K562 (cell line): Measurements from ENCODE around the gene C1QTNF6. TPM values are rescaled to one million over a fixed set of nuclear protein-coding genes. Genes with fewer than 3 reads are reported as not detected.

Source experiments
- ATAC-seq: fragments of 200-7000 bp; cut with Tn5 transposase; 3 replicates; pipeline ENCODE4 v1.9.1; 2020; ENCODE audit warnings: moderate library complexity
- BruUV-seq: library from RNA; stranded (reverse); fragments of 400-500 nt; replicated peaks from 2 replicates; lab custom pipeline; 2021; lab: Mats Ljungman, UMichigan
- CTCF ChIA-PET: fragments of 300-600 bp; formaldehyde crosslinking; extraction: SDS; loops from one replicate; lab custom pipeline; 2021; ENCODE audit warnings: low intra/inter-chr PET ratio; lab: Yijun Ruan, JAX
- POLR2A ChIA-PET: fragments of 300-600, 350-650 bp; sonication (Branson Sonifier 250); formaldehyde crosslinking; extraction: SDS; loops from one replicate; lab custom pipeline; 2021; ENCODE audit warnings: antibody characterized with exemption, inconsistent platforms; lab: Yijun Ruan, JAX
- DNase-seq, 4 experiments: peaks; one replicate each; pipeline versions ENCODE4 v3.0.0 to v3.0.0-alpha.2; 2011 to 2018; ENCODE audit warnings: low spot score in 3 of 4, mixed read lengths in 3 of 4; ENCODE audit errors: extremely low read depth in 1 of 4
- FAIRE-seq: peaks from 2 replicates; lab custom pipeline; 2011; peaks lifted over from hg19 to GRCh38; lab: Jason Lieb, UNC
- H2AFZ ChIP-seq: 2 replicates; pipeline ENCODE4 v1.6.0; 2011; ENCODE audit warnings: low read depth, low read length, control low read depth, inconsistent platforms
- H3K27ac ChIP-seq: fragments of 200-600 bp; 3 replicates; pipeline ENCODE4 v1.8.0; 2011; ENCODE audit warnings: low read depth, mild to moderate bottlenecking, control low read depth, inconsistent platforms, low read length, moderate library complexity, mixed read lengths; ENCODE audit errors: extremely low read depth
- H3K27me3 ChIP-seq, 2 experiments: fragments of 300-600 bp in 1 of 2; 2 replicates in 1 of 2; 3 replicates in 1 of 2; pipeline versions ENCODE4 v1.6.0 to v1.8.0; 2011; ENCODE audit warnings: inconsistent platforms in 2 of 2, low read length in 2 of 2, mild to moderate bottlenecking in 1 of 2, mixed read lengths in 1 of 2, moderate library complexity in 1 of 2; ENCODE audit not compliant: control insufficient read depth in 2 of 2, insufficient read depth in 2 of 2
- H3K36me3 ChIP-seq: fragments of 300-600 bp; 3 replicates; pipeline ENCODE4 v1.8.0; 2011; ENCODE audit warnings: mild to moderate bottlenecking, low read length, inconsistent platforms; ENCODE audit not compliant: control insufficient read depth, insufficient read depth
- H3K4me1 ChIP-seq, 2 experiments: fragments of 200-600 bp in 1 of 2; replicated peaks in 1 of 2; 2 replicates in 1 of 2; 3 replicates in 1 of 2; pipeline versions ENCODE4 v1.5.1 to v1.8.0; 2011; ENCODE audit warnings: inconsistent platforms in 2 of 2, low read length in 2 of 2, mild to moderate bottlenecking in 1 of 2, mixed read lengths in 1 of 2, moderate library complexity in 1 of 2; ENCODE audit not compliant: control insufficient read depth in 2 of 2, insufficient read depth in 2 of 2
- H3K4me2 ChIP-seq: 2 replicates; pipeline ENCODE4 v1.6.1; 2011; ENCODE audit warnings: low read length, control low read depth, inconsistent platforms, mixed read lengths; ENCODE audit not compliant: insufficient read depth
- H3K4me3 ChIP-seq: fragments of 200-600 bp; sonication (generic), shearing (Covaris generic); 2 replicates; pipeline ENCODE4 v1.5.1; 2016; ENCODE audit warnings: control low read depth, inconsistent platforms
- H3K79me2 ChIP-seq: fragments of 200-600 bp; 3 replicates; pipeline ENCODE4 v1.8.0; 2011; ENCODE audit warnings: low read length, inconsistent platforms; ENCODE audit not compliant: control insufficient read depth, insufficient read depth
- H3K9ac ChIP-seq, 2 experiments: 2 replicates each; pipeline versions ENCODE4 v1.6.0 to v1.6.1; 2011; ENCODE audit warnings: low read depth in 2 of 2, low read length in 2 of 2, control low read depth in 1 of 2, inconsistent platforms in 1 of 2, mild to moderate bottlenecking in 1 of 2, mixed read lengths in 1 of 2; ENCODE audit not compliant: insufficient read depth in 1 of 2
- H3K9me1 ChIP-seq: one replicate; pipeline ENCODE4 v1.6.0; 2011; ENCODE audit warnings: inconsistent platforms, mild to moderate bottlenecking, low read length, moderate library complexity; ENCODE audit not compliant: control insufficient read depth, insufficient read depth
- H3K9me3 ChIP-seq: replicated peaks from 2 replicates; pipeline ENCODE4 v1.5.1; 2011; ENCODE audit warnings: low read depth, low read length, inconsistent platforms; ENCODE audit not compliant: control insufficient read depth, insufficient read depth
- H4K20me1 ChIP-seq: replicated peaks from 2 replicates; pipeline ENCODE4 v1.6.1; 2011; ENCODE audit warnings: low read length, inconsistent platforms, mixed read lengths; ENCODE audit not compliant: control insufficient read depth, insufficient read depth
- E2F5 ChIP-seq: sonication (generic); formaldehyde crosslinking; IDR thresholded peaks from 2 replicates; pipeline ENCODE4 v1.8.0; 2022; ENCODE audit warnings: mild to moderate bottlenecking, missing genetic modification reagents
- HLTF ChIP-seq: fragments of 450-650 bp; IDR thresholded peaks from 2 replicates; pipeline ENCODE4 v1.6.1; 2016
- NFRKB ChIP-seq: fragments of 450-650 bp; IDR thresholded peaks from 2 replicates; pipeline ENCODE4 v1.6.1; 2016; ENCODE audit warnings: low read depth
- RB1 ChIP-seq: fragments of 450-650 bp; IDR thresholded peaks from 2 replicates; pipeline ENCODE4 v1.6.1; 2017; ENCODE audit warnings: low read depth, mild to moderate bottlenecking
- RBM25 ChIP-seq: fragments of 200-400 bp; formaldehyde crosslinking; IDR thresholded peaks from 2 replicates; pipeline ENCODE4 v1.6.1; 2018; ENCODE audit warnings: low read length, low read depth, moderate library complexity; ENCODE audit not compliant: severe bottlenecking
- SAFB2 ChIP-seq: fragments of 200-400 bp; formaldehyde crosslinking; IDR thresholded peaks from 2 replicates; pipeline ENCODE4 v1.6.1; 2018; ENCODE audit warnings: borderline replicate concordance, low read length, low read depth, moderate library complexity; ENCODE audit not compliant: severe bottlenecking
- SUPT5H ChIP-seq: fragments of 450-650 bp; IDR thresholded peaks from 2 replicates; pipeline ENCODE4 v1.6.1; 2016
- ZNF253 ChIP-seq: fragments of 250-450 bp; sonication (Bioruptor Pico); conservative IDR thresholded peaks from 2 replicates; pipeline ENCODE4 v1.6.1; 2021; ENCODE audit warnings: mild to moderate bottlenecking
- ZNF445 ChIP-seq: fragments of 250-450 bp; sonication (Bioruptor Pico); IDR thresholded peaks from 2 replicates; pipeline ENCODE4 v1.4.0; 2020; ENCODE audit warnings: low read depth, mild to moderate bottlenecking, moderate library complexity
- ZNF696 ChIP-seq: fragments of 250-450 bp; sonication (Bioruptor Pico); conservative IDR thresholded peaks from 2 replicates; pipeline ENCODE4 v1.4.0; 2020; ENCODE audit warnings: mild to moderate bottlenecking, moderate library complexity
- ZNF707 ChIP-seq: fragments of 250-450 bp; sonication (Bioruptor Pico); conservative IDR thresholded peaks from 2 replicates; pipeline ENCODE4 v1.8.0; 2022; ENCODE audit warnings: inconsistent platforms, mild to moderate bottlenecking, moderate library complexity
- WGBS: fragments of 100-300 bp; shearing (Covaris generic); methylation state at CpG from one replicate; pipeline ENCODE4 v1.1.6; 2016; ENCODE audit warnings: low coverage, mixed read lengths; ENCODE audit not compliant: insufficient coverage; ENCODE audit errors: missing lambda C conversion rate; 5-methylcytosine and 5-hydroxymethylcytosine counted together
- in situ Hi-C: fragments of 300-500 bp; cut with MboI; formaldehyde crosslinking; loops from 4 replicates; pipeline ENCODE4 v1.15.0; 2018; ENCODE audit warnings: inconsistent platforms, mixed read lengths
- intact Hi-C: fragments of 100-400 bp; cut with micrococcal nuclease; formaldehyde crosslinking; loops from 2 replicates; pipeline ENCODE4 v1.14.2; 2022
- polyA plus RNA-seq, 8 experiments: library from polyadenylated mRNA; depleted of rRNA in 4 of 8; stranded (reverse) in 5 of 8; unstranded in 3 of 8; fragments of >200 nt; fragmentation: Nextera tagmentation in 2 of 8; fragmentation: Illumina TruSeq in 1 of 8; extraction: Ambion mirVana in 2 of 8; extraction: Trizol in 1 of 8; gene quantifications; 2 replicates each; pipeline versions ENCODE4 v1.2.1 to v1.2.3, GENCODE V29; 2011 to 2014; ENCODE audit warnings: inconsistent platforms in 1 of 8, missing spikeins in 1 of 8
- total RNA-seq, 7 experiments: library from RNA; depleted of rRNA in 6 of 7; stranded (reverse); fragments of >200 nt in 6 of 7; fragmentation: Illumina TruSeq in 2 of 7; extraction: Trizol in 2 of 7; gene quantifications; 2 replicates each; pipeline versions ENCODE4 v1.2.1 to v1.2.3, GENCODE V29; 2011 to 2021; ENCODE audit warnings: low replicate concordance in 1 of 7

The C1QTNF6 gene
- total and polyA plus RNA-seq, 9 of the 15 experiments (the other 6 are each of a cell fraction or from before 2014, with no cell fraction given) = 0.18 to 0.92 (median 0.55) TPM

- BruUV-seq = no TSS peak
- intact Hi-C loops = no loop called here
- H3K27me3 ChIP-seq = no peaks in the 10 kb centered on the region
- no peak overlapping the region for H3K27ac ChIP-seq
- ATAC-seq = no peak
- no peak overlapping the region for H3K4me3 ChIP-seq
- no peak for DNase-seq
- peaks cover 7 to 20% of the 10 kb centered on the region in 2 experiments for H3K4me1 ChIP-seq
- TF ChIP-seq ZNF445 (no peak), RBM25 (no peak), ZNF696 (no peak), HLTF (no peak), RB1 (no peak), NFRKB (no peak), SAFB2 (no peak), E2F5 (CRISPR knock-in tag) (no peak), SUPT5H (no peak), ZNF253 (no peak), ZNF707 (CRISPR knock-in tag) (no peak)
- TF ChIP-seq, all 486 proteins: peak for 0
- Histone ChIP-seq H3K9ac (no peak overlapping the region), H4K20me1 (no peaks in the 10 kb centered on the region), H3K9me1 (no peaks in the 10 kb centered on the region), H3K36me3 (peaks cover 50% of the 10 kb centered on the region; the same call in 2 of the 3 replicates), H2AFZ (no peak overlapping the region), H3K4me2 (no peak overlapping the region), H3K9me3 (no peaks in the 10 kb centered on the region), H3K79me2 (peaks cover 11% of the 10 kb centered on the region)
- POLR2A ChIA-PET = interaction anchor here (0.6 to 1.6 kb wide), 2 partner anchors 17 to 650 kb away, joined by 3 to 4 read pairs; no protein-coding TSS in a partner anchor
- in situ Hi-C loops = no loop called here
- FAIRE-seq = no peak
- 53% methylated on average over 5 of the region's 8 CpGs for WGBS
- CTCF ChIA-PET = no interaction called here
Measured at GRCh38 chr22:37224757-37225420, 36.8 kb upstream of the C1QTNF6 start.
